Liver (tissue), 9 donors: ENCODE data around the gene C10orf53. TPM values are rescaled to one million over a fixed set of nuclear protein-coding genes. Genes with fewer than 3 reads are reported as not detected.

Source experiments
- DNase-seq: peaks from one replicate; pipeline ENCODE4 v3.0.0-alpha.2; 2017; ENCODE audit warnings: low spot score
- H3K27ac ChIP-seq, 2 donors: one replicate each; pipeline ENCODE4 v1.7.0; 2013; ENCODE audit warnings: inconsistent platforms in 2 of 2, low read length in 2 of 2, control low read depth in 1 of 2, low read depth in 1 of 2, mild to moderate bottlenecking in 1 of 2
- H3K27me3 ChIP-seq, 4 donors: one replicate each; pipeline versions ENCODE4 v1.6.1 to v1.7.0; 2013; ENCODE audit warnings: low read length in 3 of 4, inconsistent platforms in 1 of 4, mild to moderate bottlenecking in 1 of 4, moderate library complexity in 1 of 4; ENCODE audit not compliant: control insufficient read depth in 4 of 4, insufficient read depth in 4 of 4
- H3K36me3 ChIP-seq, 4 donors: one replicate each; pipeline versions ENCODE4 v1.6.1 to v1.7.0; 2013; ENCODE audit warnings: low read length in 3 of 4, mild to moderate bottlenecking in 3 of 4, low read depth in 1 of 4, moderate library complexity in 1 of 4; ENCODE audit not compliant: control insufficient read depth in 4 of 4, insufficient read depth in 3 of 4
- H3K4me1 ChIP-seq, 4 donors: one replicate each; pipeline versions ENCODE4 v1.6.1 to v1.7.0; 2013; ENCODE audit warnings: low read length in 3 of 4, mild to moderate bottlenecking in 3 of 4, moderate library complexity in 1 of 4; ENCODE audit not compliant: control insufficient read depth in 4 of 4, insufficient read depth in 4 of 4
- H3K4me3 ChIP-seq, 3 donors: one replicate each; pipeline versions ENCODE4 v1.6.1 to v1.7.0; 2013; ENCODE audit warnings: low read length in 3 of 3, control low read depth in 1 of 3, low read depth in 1 of 3, mild to moderate bottlenecking in 1 of 3
- H3K9ac ChIP-seq, 2 donors: one replicate each; pipeline ENCODE4 v1.7.0; 2013; ENCODE audit warnings: low read length in 2 of 2, mild to moderate bottlenecking in 2 of 2, moderate library complexity in 2 of 2, control low read depth in 1 of 2, low read depth in 1 of 2
- H3K9me3 ChIP-seq, 4 donors: one replicate each; pipeline versions ENCODE4 v1.6.1 to v1.7.0; 2013; ENCODE audit warnings: low read length in 3 of 4; ENCODE audit not compliant: control insufficient read depth in 4 of 4
- EGR1 ChIP-seq, 2 donors: IDR thresholded peaks; 2 replicates each; pipeline ENCODE4 v1.6.1; 2016 to 2018; ENCODE audit warnings: antibody characterized with exemption in 2 of 2, low read depth in 2 of 2
- FOXA1 ChIP-seq: IDR thresholded peaks from 2 replicates; pipeline ENCODE4 v1.6.1; 2016; ENCODE audit warnings: antibody characterized with exemption
- GABPA ChIP-seq, 2 donors: IDR thresholded peaks in 1 of 2; conservative IDR thresholded peaks in 1 of 2; 2 replicates each; pipeline ENCODE4 v1.6.1; 2016; ENCODE audit warnings: antibody characterized with exemption in 2 of 2, mild to moderate bottlenecking in 1 of 2, moderate library complexity in 1 of 2
- HNF4A ChIP-seq, 2 donors: conservative IDR thresholded peaks; 2 replicates each; pipeline ENCODE4 v1.6.1; 2016; ENCODE audit warnings: antibody characterized with exemption in 2 of 2, mild to moderate bottlenecking in 2 of 2
- HNF4G ChIP-seq: IDR thresholded peaks from 2 replicates; pipeline ENCODE4 v1.6.1; 2016; ENCODE audit warnings: antibody characterized with exemption
- JUND ChIP-seq, 2 donors: IDR thresholded peaks; 2 replicates each; pipeline ENCODE4 v1.6.1; 2016; ENCODE audit warnings: antibody characterized with exemption in 2 of 2
- MAX ChIP-seq: IDR thresholded peaks from 2 replicates; pipeline ENCODE4 v1.6.1; 2016; ENCODE audit warnings: antibody characterized with exemption
- NR2F2 ChIP-seq: IDR thresholded peaks from 2 replicates; pipeline ENCODE4 v1.6.1; 2016; ENCODE audit warnings: antibody characterized with exemption
- RAD21 ChIP-seq, 2 donors: IDR thresholded peaks; 2 replicates each; pipeline ENCODE4 v1.6.1; 2016; ENCODE audit warnings: antibody characterized with exemption in 2 of 2, mild to moderate bottlenecking in 2 of 2
- RXRA ChIP-seq, 2 donors: IDR thresholded peaks; 2 replicates each; pipeline ENCODE4 v1.6.1; 2017 to 2018; ENCODE audit warnings: antibody characterized with exemption in 2 of 2, mild to moderate bottlenecking in 1 of 2
- SP1 ChIP-seq: IDR thresholded peaks from 2 replicates; pipeline ENCODE4 v1.6.1; 2018; ENCODE audit warnings: antibody characterized with exemption, mild to moderate bottlenecking
- TAF1 ChIP-seq: conservative IDR thresholded peaks from 2 replicates; pipeline ENCODE4 v1.6.1; 2016; ENCODE audit warnings: antibody characterized with exemption, mild to moderate bottlenecking
- YY1 ChIP-seq: IDR thresholded peaks from 2 replicates; pipeline ENCODE4 v1.6.1; 2016; ENCODE audit warnings: antibody characterized with exemption, mild to moderate bottlenecking
- WGBS: extraction: QIAGEN DNeasy Blood & Tissue Kit; methylation state at CpG from one replicate; pipeline ENCODE4 v1.1.7; 2013; 5-methylcytosine and 5-hydroxymethylcytosine counted together
- polyA plus RNA-seq, 2 donors: library from polyadenylated mRNA; stranded (reverse) in 1 of 2; unstranded in 1 of 2; fragments of 200-250 nt in 1 of 2; fragments of >200 nt in 1 of 2; fragmentation: Nextera tagmentation in 1 of 2; extraction: Ambion mirVana in 1 of 2; gene quantifications; one replicate each; pipeline versions ENCODE4 v1.2.1 to v1.2.3, GENCODE V29; 2013 to 2015
- total RNA-seq, 2 donors: library from RNA; depleted of rRNA; stranded (reverse); fragments of >200 nt; gene quantifications; one replicate each; pipeline ENCODE4 v1.2.3, GENCODE V29; 2014
- TF ChIP-seq, protein P1 (sequence below): IDR thresholded peaks from 2 replicates; pipeline ENCODE4 v1.6.1; 2016; ENCODE audit warnings: antibody characterized with exemption, mild to moderate bottlenecking
- TF ChIP-seq, protein P2 (sequence below): IDR thresholded peaks from 2 replicates; pipeline ENCODE4 v1.6.1; 2016; ENCODE audit warnings: antibody characterized with exemption
- TF ChIP-seq, protein P3 (sequence below): fragments of 150-350 bp; IDR thresholded peaks from 2 replicates; pipeline ENCODE4 v1.5.1; 2017; ENCODE audit warnings: improper control_type of control experiment, low read depth, low read length; ENCODE audit not compliant: missing input control
- TF ChIP-seq, protein P4 (sequence below): IDR thresholded peaks from 2 replicates; pipeline ENCODE4 v1.6.1; 2016; ENCODE audit warnings: antibody characterized with exemption
- donor health status: healthy.
- donor health status: healthy.
- donor health status: healthy.
- donor health status: healthy.
- donor health status: healthy.

The C10orf53 gene
- total and polyA plus RNA-seq, 4 donors: not detected

- Histone ChIP-seq H3K4me1 (no peaks in the 10 kb centered on the region), H3K36me3 (no peaks in the 10 kb centered on the region), H3K9me3 (no peaks in the 10 kb centered on the region), H3K27me3 (peaks cover 0 to 3% (median 0%) of the 10 kb centered on the region in 4 donors), H3K27ac (no peak overlapping the region), H3K4me3 (no peak overlapping the region), H3K9ac (no peak overlapping the region)
- WGBS: 57% methylated on average over 12 of the region's 12 CpGs
- TF ChIP-seq HNF4A (conservative IDR thresholded peaks at IDR 0.05) (no peak), GABPA (IDR thresholded peaks at IDR 0.05 in 1 of 2, conservative IDR thresholded peaks at IDR 0.05 in 1 of 2) (no peak), YY1 (no peak), RXRA (IDR thresholded peaks at IDR 0.05) (no peak), SP1 (no peak), JUND (IDR thresholded peaks at IDR 0.05) (no peak), MAX (no peak), HNF4G (no peak), NR2F2 (no peak), TAF1 (no peak), EGR1 (IDR thresholded peaks at IDR 0.05; ENCODE audit: low read depth in 2 of 2) (no peak), FOXA1 (no peak), RAD21 (IDR thresholded peaks at IDR 0.05) (no peak)
- TF ChIP-seq, protein P1, sequence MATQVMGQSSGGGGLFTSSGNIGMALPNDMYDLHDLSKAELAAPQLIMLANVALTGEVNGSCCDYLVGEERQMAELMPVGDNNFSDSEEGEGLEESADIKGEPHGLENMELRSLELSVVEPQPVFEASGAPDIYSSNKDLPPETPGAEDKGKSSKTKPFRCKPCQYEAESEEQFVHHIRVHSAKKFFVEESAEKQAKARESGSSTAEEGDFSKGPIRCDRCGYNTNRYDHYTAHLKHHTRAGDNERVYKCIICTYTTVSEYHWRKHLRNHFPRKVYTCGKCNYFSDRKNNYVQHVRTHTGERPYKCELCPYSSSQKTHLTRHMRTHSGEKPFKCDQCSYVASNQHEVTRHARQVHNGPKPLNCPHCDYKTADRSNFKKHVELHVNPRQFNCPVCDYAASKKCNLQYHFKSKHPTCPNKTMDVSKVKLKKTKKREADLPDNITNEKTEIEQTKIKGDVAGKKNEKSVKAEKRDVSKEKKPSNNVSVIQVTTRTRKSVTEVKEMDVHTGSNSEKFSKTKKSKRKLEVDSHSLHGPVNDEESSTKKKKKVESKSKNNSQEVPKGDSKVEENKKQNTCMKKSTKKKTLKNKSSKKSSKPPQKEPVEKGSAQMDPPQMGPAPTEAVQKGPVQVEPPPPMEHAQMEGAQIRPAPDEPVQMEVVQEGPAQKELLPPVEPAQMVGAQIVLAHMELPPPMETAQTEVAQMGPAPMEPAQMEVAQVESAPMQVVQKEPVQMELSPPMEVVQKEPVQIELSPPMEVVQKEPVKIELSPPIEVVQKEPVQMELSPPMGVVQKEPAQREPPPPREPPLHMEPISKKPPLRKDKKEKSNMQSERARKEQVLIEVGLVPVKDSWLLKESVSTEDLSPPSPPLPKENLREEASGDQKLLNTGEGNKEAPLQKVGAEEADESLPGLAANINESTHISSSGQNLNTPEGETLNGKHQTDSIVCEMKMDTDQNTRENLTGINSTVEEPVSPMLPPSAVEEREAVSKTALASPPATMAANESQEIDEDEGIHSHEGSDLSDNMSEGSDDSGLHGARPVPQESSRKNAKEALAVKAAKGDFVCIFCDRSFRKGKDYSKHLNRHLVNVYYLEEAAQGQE: no peak
- TF ChIP-seq, protein P2, sequence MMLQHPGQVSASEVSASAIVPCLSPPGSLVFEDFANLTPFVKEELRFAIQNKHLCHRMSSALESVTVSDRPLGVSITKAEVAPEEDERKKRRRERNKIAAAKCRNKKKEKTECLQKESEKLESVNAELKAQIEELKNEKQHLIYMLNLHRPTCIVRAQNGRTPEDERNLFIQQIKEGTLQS: no peak
- TF ChIP-seq, protein P3, sequence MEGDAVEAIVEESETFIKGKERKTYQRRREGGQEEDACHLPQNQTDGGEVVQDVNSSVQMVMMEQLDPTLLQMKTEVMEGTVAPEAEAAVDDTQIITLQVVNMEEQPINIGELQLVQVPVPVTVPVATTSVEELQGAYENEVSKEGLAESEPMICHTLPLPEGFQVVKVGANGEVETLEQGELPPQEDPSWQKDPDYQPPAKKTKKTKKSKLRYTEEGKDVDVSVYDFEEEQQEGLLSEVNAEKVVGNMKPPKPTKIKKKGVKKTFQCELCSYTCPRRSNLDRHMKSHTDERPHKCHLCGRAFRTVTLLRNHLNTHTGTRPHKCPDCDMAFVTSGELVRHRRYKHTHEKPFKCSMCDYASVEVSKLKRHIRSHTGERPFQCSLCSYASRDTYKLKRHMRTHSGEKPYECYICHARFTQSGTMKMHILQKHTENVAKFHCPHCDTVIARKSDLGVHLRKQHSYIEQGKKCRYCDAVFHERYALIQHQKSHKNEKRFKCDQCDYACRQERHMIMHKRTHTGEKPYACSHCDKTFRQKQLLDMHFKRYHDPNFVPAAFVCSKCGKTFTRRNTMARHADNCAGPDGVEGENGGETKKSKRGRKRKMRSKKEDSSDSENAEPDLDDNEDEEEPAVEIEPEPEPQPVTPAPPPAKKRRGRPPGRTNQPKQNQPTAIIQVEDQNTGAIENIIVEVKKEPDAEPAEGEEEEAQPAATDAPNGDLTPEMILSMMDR: no peak
- TF ChIP-seq, protein P4, sequence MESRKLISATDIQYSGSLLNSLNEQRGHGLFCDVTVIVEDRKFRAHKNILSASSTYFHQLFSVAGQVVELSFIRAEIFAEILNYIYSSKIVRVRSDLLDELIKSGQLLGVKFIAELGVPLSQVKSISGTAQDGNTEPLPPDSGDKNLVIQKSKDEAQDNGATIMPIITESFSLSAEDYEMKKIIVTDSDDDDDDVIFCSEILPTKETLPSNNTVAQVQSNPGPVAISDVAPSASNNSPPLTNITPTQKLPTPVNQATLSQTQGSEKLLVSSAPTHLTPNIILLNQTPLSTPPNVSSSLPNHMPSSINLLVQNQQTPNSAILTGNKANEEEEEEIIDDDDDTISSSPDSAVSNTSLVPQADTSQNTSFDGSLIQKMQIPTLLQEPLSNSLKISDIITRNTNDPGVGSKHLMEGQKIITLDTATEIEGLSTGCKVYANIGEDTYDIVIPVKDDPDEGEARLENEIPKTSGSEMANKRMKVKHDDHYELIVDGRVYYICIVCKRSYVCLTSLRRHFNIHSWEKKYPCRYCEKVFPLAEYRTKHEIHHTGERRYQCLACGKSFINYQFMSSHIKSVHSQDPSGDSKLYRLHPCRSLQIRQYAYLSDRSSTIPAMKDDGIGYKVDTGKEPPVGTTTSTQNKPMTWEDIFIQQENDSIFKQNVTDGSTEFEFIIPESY: no peak
- no peak for DNase-seq
Observed at GRCh38 chr10:49632406-49633317, 46.8 kb upstream of the C10orf53 start.
